ENCODE data around the gene DOCK1.
"Not testable (repeated sequence)": the region's sequence is repeated elsewhere in the genome, so short reads cannot be mapped to it uniquely, and the experiment has no call there.

Gene DOCK1

DNA sequence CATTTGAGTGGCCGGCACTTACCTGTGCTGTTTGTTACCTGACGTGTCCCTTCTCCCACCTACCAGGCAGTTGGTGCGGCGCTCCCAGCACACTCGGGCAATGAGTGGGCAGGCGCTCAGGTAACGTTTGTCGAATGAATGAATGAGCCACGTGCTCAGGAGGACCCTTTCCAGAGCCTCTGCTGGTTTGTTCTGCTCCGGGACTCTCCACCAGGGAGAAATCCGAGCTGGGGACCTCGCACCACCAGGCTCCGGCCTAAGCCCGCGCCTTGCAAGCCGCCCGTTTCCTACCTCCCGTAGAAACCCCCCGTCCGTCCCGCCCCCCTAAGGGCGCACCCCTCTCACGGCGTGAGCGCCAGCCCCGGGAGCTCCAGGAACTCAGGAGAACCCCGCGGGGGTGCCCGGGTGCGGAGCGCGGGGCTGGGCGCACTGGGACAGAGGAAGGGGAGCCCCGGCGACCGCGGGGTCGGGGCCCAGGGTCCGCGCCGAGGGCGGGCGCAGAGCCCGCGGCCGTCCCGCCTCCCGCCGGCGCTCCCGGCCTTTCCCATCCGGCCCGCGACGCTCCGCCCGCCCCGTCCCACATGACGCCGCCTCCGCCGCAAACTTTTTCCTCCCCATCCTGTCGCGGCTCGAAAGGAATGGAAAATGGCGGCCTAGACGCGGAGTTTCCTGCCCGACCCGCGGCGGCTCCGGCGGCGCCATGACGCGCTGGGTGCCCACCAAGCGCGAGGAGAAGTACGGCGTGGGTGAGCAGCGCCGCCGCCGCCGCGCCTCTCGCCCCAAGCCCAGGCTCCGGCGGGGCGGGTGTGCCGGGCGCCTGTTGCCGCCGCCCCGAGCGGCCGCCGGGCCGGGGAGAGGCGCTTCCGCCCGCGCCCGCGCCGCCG lies at the start of gene DOCK1:
Gene DOCK1, plus strand, starts transcription at position 611 of the 884 bp plus-strand sequence. Its CDS starts 90 bp downstream, at position 701.
- no peak for DNase-seq

DNA sequence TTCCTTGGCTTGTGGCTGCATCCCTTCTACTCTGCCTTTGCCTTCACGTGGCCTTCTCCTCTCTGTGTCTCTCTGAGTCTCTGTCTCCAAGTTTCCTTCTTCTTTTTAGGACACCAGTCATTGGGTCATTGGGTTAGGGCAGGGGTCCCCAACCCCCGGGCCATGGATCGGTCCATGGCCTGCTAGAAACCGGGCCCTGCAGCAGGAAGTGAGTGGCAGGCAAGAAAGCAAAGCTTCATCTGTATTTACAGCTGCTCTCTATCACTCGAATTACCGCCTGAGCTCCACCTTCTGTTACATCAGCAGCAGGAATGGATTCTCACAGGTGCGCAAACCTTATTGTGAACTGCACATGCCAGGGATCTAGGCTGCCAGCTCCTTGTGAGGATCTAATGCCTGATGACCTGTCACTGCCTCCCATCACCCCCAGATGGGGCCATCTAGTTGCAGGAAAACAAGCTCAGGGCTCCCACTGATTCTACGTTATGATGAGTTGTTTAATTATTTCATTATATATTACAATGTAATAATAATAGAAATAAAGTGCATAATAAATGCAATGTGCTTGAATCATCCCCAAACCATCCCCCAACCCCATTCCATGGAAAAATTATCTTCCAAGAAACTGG lies 47.9 kb upstream of the DOCK1 start:
- no peak for DNase-seq

DNA sequence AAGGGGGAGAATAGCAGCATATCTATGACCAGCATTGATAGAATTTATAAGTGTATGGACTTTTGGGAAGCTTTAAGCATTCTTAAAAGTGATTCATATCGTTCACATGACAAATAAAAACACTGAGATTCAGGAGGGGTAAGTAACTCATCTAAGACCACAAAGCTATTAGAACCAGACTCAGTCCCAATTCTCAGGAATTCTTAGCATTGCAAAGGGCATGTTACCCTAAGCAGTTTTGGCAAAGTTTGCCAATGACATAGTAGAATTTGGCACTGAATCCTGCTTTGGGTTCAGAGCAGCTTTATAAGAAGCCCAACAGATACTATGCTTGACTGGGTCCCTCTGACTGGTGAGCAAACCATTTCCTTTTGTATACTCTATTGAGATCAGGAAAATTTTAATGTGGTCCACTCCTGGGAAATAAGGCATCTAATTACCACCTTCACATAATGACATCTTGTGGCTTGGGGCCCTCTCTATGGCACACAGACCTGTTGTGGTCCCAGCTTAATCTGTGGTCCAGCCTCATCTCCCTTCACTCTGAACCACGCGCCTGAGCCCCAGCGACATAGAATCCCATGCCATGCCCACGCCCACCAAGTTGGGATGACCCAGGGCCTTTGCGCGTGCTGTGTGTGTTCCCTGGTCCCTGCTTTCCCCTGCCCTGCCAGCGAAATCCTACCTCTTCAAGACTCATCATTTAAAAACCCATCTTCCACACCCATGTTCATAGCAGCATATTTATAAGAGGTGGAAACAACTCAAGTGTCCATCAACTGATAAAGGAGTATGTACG lies 37.5 kb upstream of the DOCK1 start:
- no peak for DNase-seq

DNA sequence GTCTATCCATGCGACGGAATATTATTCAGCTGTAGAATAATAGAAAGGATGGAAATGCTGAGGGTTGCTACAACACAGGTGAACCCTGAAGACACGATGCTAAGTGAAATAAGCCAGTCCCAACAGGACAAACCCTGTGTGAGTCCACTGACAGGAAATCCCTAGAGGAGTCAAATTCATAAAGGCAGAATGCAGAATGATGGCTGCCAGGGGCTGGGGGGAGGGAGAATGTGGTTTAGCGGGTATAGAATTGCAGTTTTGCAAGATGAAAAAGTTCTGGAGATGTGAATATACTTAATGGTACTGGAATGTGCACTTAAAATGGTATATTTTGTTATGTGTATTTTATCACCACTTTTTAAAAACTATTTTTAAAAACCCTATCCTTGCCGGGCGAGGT lies 36.9 kb upstream of the DOCK1 start:
- no peak for DNase-seq

DNA sequence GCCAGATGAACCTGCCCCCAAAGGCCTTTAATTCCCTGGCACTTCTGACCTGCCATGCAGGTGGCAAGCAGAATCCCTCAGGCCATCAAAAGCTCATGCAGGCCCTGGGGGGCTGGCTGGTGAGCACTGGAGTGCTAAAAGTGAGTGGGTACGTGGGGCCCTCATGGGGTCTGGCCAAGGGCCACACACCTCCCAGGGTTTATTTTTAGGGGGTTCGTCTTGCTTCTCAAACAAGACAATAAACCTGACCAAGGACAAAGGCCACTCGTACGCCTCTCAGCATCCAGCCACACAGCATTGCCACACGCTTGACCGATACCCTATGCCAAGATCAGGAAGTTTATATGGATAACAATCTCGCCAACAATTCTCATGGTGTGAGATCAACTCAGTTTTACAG lies 33.1 kb upstream of the DOCK1 start:
- DNase-seq, result no peak

DNA sequence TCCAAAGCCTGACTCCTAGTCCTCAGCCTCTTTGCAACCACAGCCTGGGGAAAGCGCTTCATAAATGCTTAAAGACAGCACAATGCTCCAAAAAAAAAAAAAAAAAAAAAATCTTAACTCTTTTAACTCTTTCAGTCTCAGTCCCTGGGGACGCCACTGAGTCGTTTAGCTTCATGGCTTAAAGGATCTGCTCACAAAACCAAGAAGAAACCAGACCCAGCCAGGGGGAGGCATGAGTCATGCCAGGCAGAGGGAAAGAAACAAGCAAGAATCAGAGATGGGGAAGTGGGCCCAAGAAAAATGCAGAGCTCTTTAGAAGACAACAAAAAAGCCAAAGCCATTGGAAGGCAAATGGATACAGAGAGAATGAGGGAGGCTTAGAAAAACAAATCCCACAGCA lies 32.5 kb upstream of the DOCK1 start:
- no peak for DNase-seq

DNA sequence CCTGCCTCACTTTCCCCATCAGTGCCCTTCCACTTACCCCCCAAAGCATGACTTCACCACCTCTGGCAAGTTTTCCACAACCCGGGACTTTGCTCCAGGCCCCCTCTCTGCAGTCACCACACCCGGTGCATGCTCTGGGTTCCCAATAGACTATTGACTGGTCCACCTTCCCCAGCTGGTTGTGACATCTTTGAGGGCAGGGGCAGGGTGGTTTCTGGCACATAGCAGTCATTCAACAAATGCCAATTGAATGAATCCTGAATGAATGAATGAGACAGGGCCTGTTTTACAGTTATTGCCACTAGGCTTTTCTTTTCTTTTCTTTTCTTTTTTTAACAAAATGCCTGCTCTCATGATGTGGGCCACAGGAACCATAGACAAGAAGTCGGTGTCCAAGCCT lies 28.8 kb upstream of the DOCK1 start:
- DNase-seq, result no peak

DNA sequence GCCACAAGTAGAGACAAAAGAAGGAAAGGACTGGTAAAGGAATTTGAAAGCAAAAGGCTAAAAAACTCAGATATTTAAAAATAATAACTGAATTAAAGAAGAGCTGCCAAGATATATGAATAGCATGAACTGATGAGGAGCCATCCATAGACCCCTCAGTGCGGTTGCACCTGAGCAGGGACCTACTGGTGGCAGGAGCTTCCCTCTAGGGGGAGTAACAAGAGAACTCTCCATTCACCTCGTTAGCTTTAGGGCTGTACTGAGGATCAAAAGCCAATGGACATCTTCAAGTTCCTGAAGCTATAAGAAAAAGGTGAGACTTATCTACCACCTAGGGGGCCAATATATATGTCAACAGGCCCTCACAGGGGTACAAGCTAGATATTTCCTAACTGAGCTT lies 27.8 kb upstream of the DOCK1 start:
- DNase-seq, result no peak

DNA sequence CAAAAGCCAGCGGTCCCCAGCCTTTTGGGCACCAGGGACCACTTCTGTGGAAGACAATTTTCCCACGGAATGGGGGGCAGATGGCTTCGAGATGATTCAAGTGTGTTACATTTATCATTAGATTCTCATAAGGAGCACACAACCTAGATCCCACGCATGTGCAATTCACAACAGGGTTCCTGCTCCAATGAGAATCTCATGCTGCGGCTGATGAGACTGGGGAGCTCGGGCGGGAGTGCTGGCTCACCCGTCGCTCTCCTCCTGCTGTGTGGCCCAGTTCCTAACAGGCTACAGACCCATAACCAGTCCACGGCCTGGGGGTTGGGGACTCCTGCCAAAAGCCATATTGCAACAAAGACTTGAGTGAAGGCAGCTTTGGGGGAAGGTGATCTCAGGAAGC lies 26.6 kb upstream of the DOCK1 start:
- no peak for DNase-seq

DNA sequence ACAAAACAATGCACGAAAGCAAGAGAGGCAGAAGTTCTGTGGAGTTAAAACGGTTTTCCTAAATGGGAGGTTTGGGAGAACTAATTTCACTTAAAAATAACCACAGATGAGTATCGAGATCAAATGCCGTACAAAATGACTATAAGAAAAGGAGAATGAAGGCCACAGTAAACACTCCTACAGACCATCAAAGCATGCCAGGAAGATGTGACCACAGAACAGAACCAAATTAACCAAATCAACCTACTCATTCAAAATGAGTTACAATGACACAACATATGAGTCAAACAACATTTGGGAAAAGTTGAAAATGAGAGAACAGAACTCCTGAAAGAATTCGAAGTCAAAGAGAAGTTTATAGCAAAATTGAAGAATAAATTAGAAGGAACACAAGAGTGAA lies 24.3 kb upstream of the DOCK1 start:
- no peak for DNase-seq

DNA sequence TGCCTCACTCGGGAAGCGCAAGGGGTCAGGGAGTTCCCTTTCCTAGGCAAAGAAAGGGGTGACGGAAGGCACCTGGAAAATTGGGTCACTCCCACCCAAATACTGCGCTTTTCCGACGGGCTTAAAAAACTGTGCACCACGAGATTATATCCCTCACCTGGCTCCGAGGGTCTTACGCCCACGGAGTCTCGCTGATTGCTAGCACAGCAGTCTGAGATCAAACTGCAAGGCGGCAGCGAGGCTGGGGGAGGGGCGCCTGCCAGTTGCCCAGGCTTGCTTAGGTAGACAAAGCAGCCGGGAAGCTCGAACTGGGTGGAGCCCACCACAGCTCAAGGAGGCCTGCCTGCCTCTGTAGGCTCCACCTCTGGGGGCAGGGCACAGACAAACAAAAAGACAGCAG lies 23.2 kb upstream of the DOCK1 start:
- DNase-seq, result not testable (repeated sequence)

DNA sequence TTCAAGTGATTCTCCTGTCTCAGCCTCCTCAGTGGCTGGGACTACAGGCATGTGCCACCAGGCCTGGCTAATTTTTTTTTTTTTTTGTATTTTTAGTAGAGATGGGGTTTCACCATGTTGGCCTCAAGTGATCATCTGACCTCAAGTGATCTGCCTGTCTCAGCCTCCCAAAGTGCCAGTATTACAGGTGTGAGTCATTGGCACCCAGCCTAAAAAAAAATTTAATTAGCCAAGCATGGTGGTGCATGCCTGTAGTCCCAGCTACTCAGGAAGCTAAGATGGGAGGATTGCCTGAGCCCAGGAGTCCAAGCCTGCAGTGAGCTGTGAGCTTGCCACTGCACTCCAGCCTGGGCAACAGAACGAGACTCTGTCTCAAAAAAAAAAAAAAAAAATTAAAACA lies 16.8 kb upstream of the DOCK1 start:
- not testable (repeated sequence) for DNase-seq

DNA sequence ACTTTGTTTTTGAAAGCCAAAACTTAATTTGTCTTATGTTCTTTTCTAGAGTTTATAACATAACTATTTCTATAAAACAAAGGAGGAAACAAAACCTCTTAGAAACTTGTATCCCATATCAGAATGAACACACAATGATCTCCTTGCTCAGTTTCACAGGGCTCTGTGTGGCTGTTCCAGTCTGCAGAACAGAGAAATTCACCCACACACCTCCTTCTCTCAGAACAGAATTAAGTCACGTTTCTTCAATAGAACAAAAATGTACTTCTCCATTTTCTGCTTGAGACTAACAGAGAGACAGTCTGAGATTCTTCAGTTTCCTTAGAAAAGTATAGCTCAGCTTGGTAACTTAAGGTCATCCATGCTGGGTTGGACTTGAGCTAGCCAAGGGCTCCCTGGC lies 15.8 kb upstream of the DOCK1 start:
- no peak for DNase-seq

DNA sequence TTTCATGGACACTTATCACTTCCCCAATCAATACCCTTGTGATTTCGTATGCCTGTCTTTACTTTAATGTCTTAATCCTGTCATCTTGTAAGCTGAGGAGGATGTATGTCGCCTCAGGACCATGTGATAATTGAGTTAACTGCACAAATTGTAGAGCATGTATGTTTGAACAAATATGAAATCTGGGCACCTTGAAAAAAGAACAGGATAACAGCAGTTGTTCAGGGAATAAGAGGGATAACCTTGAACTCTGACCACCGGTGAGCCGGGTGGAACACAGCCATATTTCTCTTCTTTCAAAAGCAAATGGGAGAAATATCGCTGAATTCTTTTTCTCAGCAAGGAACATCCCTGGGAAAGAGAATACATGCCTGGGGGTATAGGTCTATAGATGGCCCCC lies 14.4 kb upstream of the DOCK1 start:
- not testable (repeated sequence) for DNase-seq

DNA sequence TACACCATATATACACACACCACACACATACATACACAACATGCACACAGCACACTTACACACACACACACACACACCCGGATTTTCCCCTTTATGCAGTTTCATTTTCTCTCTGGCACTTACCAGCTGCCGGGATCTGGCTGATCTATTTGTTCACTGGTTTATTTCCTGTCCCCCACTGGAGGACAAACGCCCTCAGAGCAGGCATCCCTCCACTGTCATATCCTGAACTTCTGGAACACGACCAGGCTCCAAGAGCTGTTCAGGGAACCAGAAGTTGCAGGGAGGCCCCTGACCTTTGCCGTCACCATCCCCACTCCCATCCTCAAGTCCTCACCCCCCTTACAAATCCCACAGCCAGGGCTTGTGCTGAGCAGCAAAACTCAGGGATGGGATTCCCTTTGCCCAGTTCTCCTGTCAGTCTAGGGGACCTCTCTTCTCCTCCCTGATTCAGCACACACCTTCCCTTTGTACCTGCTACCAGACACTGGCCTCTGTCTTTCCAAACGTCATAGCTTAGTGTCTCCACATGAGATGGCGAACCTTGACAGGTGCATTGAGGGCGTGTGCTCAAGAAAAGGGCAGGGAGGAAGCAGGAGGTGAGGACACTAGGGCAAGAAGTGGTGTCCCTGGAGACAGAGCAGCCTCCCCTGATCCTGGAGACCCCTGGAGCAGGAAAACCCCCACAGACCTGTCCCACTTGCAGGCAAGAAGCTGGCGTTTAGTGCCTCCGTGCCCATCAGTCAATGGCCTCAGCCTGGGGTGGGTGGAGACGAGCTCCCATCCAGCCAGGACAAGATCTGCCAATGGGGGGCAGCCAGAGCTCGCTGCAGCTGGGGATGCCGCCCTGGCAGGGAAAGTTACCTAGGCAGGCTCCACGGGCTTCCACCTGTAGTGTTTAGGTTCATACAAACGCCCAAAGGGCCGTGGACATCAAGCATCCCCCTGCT lies 12.7 kb upstream of the DOCK1 start:
- no peak for DNase-seq

DNA sequence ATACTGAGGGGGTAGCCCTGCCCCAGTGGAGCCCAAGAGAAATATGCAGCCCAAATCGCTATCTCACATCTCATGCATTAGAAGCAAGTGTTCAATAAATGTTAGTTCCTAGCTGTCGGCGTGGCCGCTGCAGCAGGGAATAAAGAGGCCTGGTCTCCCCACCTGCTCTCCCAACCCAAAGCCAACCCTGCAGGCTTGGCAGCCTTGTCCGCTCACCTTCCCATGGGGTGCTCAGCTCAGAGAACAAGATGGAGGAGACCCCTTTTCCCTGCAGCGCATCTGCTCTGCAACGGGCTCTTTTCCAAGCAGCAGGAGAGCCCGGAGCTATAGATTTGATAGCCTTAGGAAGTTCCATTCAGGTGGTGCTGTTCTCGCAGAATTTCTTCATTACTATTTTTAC lies 12.0 kb upstream of the DOCK1 start:
- DNase-seq, result no peak

DNA sequence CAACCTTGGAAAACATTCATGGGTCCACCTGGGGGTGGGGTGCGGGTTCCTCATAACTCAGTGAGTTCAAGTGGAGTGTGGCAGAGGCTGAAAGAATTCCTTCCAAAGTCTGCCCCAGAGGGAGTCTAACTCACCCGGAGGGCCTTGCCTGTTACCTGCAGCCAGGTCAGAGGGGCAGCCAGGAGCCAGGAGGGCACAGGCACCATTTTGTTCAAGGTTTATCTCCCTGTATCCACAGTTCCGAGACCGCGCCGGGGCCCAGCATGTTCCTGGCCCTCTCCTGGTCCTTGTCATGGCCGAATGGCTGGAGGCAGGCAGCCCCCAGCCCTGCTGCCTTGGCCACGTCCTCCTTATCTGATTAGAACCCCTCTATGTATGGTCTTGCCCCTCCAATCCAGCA lies 11.4 kb upstream of the DOCK1 start:
- DNase-seq, result no peak

DNA sequence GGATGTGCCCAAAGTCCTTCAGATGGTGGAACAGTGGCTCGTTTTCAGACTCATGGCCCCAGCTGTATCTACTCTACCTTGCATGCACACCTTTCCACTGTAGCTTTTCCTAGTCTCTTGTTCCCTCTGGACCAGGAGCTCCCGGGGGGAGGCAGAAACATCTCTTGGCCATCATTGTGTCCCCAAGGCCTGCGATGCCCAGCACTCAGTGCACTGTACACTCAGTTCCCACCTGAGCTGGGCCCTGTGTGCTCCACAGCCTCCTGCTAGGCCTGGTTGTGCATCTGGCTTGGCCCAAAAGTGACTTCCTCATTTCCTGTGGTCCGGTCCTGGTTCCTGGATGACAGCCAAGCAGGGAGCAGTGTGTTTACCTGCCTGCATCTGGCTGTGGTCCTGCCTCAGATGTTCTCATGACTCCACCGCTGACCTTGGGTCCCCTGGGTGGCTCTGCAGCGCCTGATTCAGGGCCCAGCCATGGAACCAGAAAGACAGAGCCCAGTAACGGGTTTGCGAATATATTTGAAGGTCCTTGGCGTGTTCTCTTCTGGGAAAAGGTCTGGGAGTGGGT lies 9.9 kb upstream of the DOCK1 start:
- no peak for DNase-seq

DNA sequence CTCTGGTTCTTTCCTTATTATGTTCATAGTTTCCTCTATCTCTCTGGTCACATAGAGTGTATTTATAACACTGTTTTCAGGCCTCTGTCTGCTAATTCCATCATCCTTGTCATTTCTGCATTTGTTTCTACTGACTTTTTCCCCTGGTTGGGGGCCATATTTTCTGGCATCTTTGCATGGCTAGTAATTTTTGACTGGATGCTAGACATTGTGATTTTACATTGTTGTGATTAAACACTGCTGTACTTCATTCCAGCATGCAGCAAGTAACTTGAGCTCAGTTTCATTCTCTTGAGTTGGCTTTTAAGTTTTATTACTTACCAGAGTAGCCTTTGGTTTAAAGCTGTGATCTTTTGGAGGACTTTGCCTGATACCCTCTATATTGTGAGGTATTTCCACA lies 6.8 kb upstream of the DOCK1 start:
- DNase-seq, result no peak

DNA sequence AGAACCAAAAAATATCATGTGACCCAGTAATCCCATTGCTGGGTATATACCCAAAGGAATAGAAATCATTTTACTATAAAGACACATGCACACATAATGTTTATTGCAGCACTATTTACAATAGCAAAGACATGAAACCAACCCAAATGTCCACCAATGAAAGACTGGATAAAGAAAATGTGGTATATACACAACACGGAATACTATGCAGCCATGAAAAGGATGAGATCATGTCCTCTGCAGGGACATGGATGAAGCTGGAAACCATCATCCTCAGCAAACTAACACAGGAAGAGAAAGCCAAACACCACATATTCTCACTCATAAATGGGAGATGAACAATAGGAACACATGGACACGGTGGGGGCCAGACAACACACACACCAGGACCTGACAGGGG lies 5.7 kb upstream of the DOCK1 start:
- DNase-seq, result not testable (repeated sequence)

DNA sequence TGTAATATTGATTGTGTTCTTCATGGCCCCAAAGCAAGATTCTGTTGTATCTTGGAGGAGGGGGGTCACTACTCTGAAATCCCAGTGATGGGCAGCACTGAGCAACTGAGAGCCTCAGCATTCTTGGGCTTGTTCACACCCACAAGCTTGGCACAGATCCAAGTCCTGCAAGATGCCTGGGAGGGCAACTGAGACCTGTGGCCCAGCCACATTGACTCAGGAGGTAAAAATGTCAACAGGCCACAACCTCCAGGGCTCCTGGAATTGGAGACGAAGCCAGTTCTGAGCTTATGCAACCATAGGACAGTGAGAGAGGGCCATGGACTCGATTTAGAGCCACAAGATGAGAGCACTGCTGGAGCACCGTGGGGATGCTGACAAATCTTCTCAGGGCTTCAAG lies 3.1 kb upstream of the DOCK1 start:
- no peak for DNase-seq

DNA sequence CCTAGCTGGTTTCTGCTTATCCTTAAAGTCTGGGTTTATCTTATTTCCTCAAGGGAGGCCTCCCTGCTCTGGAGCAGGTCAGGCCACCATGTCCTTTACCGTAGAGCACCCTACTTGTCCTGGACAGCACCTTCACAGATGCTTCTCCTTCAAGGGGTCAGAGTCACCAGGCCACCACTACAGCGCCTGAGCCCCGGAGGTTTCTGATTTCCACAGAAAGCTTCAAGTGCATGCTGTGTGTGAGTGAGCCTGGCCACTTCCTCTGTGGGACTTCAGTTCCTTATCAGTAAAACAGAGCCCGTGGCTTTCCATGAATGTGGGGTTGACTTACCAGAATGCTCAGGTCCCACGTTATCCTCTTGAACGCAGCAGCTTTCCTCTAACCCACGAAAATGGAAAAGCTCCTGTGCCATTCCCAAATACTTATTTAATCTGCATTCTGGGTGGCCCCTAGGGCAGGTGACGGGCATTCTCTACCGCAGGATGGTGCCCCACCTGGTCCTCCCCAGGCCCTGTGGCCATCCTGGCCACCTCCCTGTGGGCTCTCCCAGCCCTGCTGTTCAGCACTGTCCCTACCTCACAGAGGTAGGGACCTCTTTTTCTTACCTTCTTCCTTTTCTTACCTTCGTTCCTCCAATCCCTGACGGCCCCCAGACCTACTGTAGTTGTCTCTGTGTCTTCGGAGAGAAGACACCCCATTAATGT lies 1.4 kb upstream of the DOCK1 start:
- no peak for DNase-seq

Measured in Kasumi-1 (cell line).